GM10248 (cell line): ENCODE measurements around the gene GINS1.

Source experiments
- CTCF ChIA-PET: fragments of 300-600 bp; sonication (Branson Sonifier 250); formaldehyde crosslinking; extraction: SDS; loops from one replicate; lab custom pipeline; 2021; ENCODE audit warnings: antibody characterized with exemption; lab: Yijun Ruan, JAX
- POLR2A ChIA-PET: fragments of 350-650 bp; sonication (Branson Sonifier 250); formaldehyde crosslinking; extraction: SDS; loops from one replicate; lab custom pipeline; 2020; ENCODE audit warnings: antibody characterized with exemption; lab: Yijun Ruan, JAX
- DNase-seq: peaks from one replicate; pipeline ENCODE4 v3.0.0; 2012; ENCODE audit errors: extremely low spot score
- CTCF ChIP-seq: IDR thresholded peaks from 2 replicates; pipeline ENCODE4 v1.5.1; 2012; ENCODE audit warnings: mild to moderate bottlenecking, low read depth; ENCODE audit errors: extremely low read depth, missing control alignments, control extremely low read depth

The GINS1 gene

DNA sequence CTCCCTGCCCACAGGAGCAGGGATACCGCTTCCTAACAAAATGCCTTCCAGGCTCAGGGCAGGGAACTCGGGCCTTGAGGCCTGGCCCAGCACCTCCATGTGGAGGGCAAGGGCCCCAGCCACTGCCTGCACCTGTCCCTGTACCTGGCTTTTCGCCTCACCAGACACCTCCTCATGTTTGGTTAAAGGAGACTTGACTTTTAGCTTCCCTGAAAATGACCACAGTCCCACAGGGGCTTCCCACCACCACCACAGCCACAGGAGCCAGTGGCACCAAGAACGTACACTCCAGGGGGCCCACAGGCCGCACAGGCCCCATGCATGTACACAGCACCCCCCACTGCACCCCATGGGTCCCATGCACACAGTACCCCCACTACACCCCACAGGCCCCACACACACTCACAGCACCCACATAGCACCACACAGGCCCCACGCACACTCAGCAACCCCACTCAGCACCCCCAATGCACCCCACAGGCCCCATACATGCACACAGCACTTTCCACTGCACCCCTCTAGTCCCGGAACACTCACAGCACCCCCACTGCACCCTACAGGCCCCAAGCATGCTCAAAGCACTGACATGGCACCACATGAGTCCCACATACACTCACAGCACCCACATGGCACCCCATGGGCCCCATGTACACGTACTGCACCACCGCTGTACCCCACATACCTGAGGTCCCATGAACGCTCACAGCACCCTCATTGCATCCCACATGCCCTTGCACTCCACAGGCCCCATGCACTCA, 86.5 kb downstream of the GINS1 start:
- POLR2A ChIA-PET: no interaction called here
- TF ChIP-seq CTCF: no peak
- no peak for DNase-seq
- CTCF ChIA-PET: interaction anchor here (0.8 to 1.5 kb wide), 2 partner anchors 27 to 37 kb away, joined by 3 to 4 read pairs; no protein-coding TSS in a partner anchor

- no peak for TF ChIP-seq CTCF
- POLR2A ChIA-PET: no interaction called here
- DNase-seq: no peak
- CTCF ChIA-PET: no interaction called here
Observed at GRCh38 chr20:25494506-25495188, 87.2 kb downstream of the GINS1 start.

GRCh38 chr20:25495189-25495824, 87.8 kb downstream of the GINS1 start:
- ChIA-PET POLR2A (no interaction called here), CTCF (interaction anchor here (1.3 kb wide), 1 partner anchor 8 kb away, joined by 3 read pairs; no protein-coding TSS in a partner anchor)
- no peak for TF ChIP-seq CTCF
- no peak for DNase-seq

- POLR2A ChIA-PET: no interaction called here
- CTCF ChIA-PET: interaction anchor here (1.3 kb wide), 1 partner anchor 9 kb away, joined by 3 read pairs; no protein-coding TSS in a partner anchor
- TF ChIP-seq CTCF: no peak
Observed at GRCh38 chr20:25496165-25496967, 88.9 kb downstream of the GINS1 start.

GRCh38 chr20:25496968-25497401, 89.5 kb downstream of the GINS1 start:
- ChIA-PET POLR2A (no interaction called here), CTCF (no interaction called here)
- TF ChIP-seq CTCF: no peak
- no peak for DNase-seq

More at GRCh38 chr20:25496165-25496967, 88.9 kb downstream of the GINS1 start:
- no peak for DNase-seq

GRCh38 chr20:25497586-25498279, 90.3 kb downstream of the GINS1 start:
- CTCF ChIA-PET: no interaction called here
- no peak for DNase-seq
- POLR2A ChIA-PET: no interaction called here
- no peak for TF ChIP-seq CTCF
